ENCODE results near the gene UBAC1.

The UBAC1 gene

DNA sequence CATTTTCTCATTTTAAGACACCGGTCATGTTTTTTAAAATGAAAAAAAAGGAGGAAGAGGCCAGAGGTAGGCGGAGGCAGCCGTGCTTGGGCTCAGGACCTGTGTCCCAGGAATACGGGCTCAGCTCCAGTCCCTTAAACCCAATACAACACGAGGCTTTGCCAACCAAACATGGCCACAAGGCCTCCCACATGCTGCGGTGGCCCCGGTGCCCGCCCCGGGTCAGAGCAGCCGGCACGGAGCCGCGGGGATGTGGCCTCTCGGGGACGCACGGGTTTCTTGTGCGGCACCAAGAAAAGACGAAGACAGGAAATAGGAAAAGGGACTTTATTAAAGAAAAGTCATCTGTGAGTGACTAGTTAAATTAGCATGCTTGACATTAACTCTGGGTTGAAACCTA is 28.5 kb downstream of the UBAC1 start:
- no peak overlapping the region for H3K27ac Mint-ChIP-seq
- H3K27me3 Mint-ChIP-seq: no peaks in the 10 kb centered on the region
- no peaks in the 10 kb centered on the region for H3K9me3 Mint-ChIP-seq
- DNase-seq (no peak), ATAC-seq (no peak)
- peaks cover 6% of the 10 kb centered on the region for H3K4me1 Mint-ChIP-seq
- peaks cover 37% of the 10 kb centered on the region for H3K36me3 Mint-ChIP-seq (ENCODE audit: low read depth)
- no peak overlapping the region for H3K4me3 Mint-ChIP-seq

DNA sequence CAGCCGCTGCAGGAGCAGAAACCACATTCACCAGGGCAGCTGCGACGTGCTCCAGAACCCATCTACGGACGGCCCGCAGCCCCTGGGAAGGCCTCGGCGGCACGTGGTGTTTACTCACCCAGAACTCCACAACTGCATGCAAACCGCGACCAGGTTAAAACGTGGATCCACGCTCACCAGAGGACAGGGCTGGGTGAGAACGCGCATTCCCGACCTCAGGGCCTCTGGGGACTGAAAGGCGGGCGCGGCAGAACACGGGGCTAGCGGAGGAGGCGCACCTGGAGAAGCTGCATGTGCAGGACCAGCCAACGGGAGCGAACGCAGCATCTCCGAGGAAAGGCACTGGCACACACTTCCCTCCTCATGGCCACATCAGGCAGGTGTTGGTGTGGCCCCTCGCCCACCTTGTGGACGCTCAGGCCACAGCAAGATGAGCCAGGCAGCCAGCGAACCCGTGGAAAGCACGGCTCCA is 29.8 kb downstream of the UBAC1 start:
- H3K4me1 Mint-ChIP-seq: peaks cover 15% of the 10 kb centered on the region
- no peaks in the 10 kb centered on the region for H3K27me3 Mint-ChIP-seq
- ATAC-seq: no peak
- no peak overlapping the region for H3K4me3 Mint-ChIP-seq
- no peak overlapping the region for H3K27ac Mint-ChIP-seq
- no peaks in the 10 kb centered on the region for H3K9me3 Mint-ChIP-seq
- no peak for DNase-seq
- H3K36me3 Mint-ChIP-seq (ENCODE audit: low read depth): peaks cover 29% of the 10 kb centered on the region

DNA sequence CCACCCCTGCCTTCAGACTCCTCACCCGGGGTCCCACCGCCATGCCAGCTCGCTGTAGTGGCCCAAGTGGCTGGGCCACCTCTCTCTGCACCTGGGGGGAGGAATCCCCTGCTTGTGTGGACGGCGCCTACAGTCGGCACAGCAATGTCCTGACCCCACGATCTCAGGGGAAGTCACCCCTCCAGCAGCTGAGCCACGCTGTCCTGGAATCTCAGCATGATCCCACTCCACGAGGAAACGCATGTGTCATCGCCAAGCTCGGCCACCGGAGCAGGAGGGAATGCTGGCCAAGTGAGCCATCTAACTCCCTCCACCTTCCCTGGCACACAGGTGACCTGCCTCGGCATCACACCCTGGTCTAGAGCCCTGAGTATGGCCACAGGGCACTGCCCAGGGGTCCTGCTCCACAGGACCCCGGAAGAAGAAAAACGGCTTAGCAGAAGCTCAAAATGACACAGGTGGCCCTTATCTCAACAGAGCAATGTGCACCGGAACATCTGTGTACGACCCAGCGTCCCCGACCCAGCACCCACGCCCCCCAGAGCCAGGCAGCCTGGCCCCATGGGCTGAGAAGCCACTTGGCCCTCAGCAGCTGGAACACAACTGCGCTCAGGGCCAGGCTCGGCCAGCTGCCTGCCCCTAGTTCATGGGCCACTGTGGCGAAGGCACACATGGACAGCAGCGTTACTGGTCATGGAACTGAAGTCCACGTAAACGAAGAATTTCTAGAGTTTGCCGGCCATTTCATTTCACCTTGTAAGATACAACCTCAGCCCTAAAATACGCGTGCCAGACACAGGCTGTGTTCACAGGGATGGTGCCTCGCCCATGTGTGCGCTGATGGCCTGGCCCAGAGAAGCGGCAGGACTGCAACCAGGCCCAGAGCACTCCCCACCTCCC is 30.5 kb downstream of the UBAC1 start:
- Mint-ChIP-seq H3K27ac (no peak overlapping the region), H3K4me3 (no peak overlapping the region), H3K4me1 (peaks cover 22% of the 10 kb centered on the region), H3K27me3 (no peaks in the 10 kb centered on the region), H3K36me3 (ENCODE audit: low read depth) (peaks cover 27% of the 10 kb centered on the region), H3K9me3 (no peaks in the 10 kb centered on the region)
- DNase-seq (no peak), ATAC-seq (no peak)

DNA sequence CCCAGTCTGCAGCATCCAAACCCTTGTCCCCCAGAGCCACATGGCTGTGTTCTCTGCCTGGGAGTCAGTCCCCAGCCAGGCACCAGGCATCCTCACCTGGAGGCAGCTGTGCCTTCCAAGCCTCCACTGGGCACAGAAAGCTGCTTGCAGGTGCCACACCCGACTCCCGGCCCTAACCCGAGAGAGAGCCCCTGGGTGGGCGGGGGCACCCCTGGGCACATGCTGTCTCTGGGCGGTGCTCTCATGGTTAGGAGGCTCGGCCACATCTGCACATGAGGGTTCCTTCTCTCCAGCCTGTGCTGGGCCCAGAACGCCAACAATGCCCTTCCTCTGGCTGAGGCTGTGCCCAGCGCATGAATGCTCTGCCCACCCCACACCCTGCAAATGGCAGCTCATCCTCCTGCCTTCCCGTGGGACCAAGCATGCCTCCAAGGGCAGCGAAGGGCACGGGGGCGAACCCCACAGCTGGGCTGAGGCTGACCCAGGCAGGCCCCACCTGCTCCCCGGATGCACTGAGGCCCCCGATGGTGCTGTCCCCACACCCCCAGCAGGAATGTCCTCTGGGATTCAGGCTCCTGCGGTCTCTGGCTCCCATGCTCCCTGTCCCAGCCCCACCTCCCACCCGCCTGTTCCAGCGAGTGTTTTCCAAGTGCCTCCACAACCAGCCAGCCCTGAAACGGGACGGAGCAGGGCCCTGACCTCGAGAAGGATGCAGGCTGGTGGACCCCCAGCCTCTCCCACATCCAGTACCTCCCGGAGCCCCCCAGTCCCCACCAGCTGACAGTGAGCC is 31.3 kb downstream of the UBAC1 start:
- peaks cover 30% of the 10 kb centered on the region for H3K4me1 Mint-ChIP-seq
- H3K4me3 Mint-ChIP-seq: no peak overlapping the region
- H3K36me3 Mint-ChIP-seq (ENCODE audit: low read depth): peaks cover 21% of the 10 kb centered on the region
- ATAC-seq (no peak), DNase-seq (no peak)
- no peaks in the 10 kb centered on the region for H3K9me3 Mint-ChIP-seq
- no peaks in the 10 kb centered on the region for H3K27me3 Mint-ChIP-seq
- H3K27ac Mint-ChIP-seq: no peak overlapping the region

DNA sequence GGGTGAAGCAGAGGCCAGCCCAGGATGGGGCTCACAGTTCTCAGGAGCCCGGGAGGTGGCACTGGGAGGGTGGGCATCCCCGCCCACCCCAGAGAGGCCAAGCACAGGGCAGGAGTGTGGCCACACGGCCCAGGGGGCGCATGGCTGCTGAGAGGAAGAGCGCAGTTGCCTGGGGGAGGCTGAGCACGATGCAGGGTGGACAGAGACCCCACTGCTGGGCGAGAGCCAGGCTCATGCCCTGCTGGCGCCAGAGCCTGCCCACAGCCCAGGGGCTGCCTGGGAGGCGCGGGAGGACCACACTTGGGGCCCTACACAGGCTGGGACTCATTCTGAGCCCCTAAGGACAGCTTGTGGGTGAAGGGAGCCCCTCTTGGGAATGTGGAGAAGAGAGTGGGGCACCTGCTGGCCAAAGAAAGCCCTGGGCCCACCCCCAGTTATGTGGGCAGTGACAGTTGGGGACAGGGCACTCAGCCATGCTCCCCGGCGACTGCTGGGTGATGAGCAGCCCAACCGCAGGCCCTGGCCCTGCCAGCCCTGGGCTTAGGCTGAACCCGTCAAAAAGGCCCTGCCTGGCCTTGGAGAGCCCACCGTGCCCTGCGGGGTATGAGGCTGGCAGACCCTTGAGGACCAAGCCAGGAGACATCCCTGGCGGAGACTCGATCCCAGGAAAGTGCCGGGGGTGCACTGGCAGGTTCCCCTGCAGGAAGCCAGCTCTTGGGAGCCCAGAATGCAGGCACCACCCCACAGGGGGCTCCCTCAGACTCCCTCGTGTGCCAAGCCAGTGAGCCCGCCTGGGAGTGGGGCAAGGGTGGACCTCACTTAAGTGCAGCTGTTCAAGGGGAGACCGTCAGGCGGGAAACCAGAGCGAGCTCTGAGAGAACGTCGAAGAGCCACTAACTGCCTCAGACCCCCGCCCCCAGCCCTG is 32.2 kb downstream of the UBAC1 start:
- H3K36me3 Mint-ChIP-seq (ENCODE audit: low read depth): peaks cover 25% of the 10 kb centered on the region

DNA sequence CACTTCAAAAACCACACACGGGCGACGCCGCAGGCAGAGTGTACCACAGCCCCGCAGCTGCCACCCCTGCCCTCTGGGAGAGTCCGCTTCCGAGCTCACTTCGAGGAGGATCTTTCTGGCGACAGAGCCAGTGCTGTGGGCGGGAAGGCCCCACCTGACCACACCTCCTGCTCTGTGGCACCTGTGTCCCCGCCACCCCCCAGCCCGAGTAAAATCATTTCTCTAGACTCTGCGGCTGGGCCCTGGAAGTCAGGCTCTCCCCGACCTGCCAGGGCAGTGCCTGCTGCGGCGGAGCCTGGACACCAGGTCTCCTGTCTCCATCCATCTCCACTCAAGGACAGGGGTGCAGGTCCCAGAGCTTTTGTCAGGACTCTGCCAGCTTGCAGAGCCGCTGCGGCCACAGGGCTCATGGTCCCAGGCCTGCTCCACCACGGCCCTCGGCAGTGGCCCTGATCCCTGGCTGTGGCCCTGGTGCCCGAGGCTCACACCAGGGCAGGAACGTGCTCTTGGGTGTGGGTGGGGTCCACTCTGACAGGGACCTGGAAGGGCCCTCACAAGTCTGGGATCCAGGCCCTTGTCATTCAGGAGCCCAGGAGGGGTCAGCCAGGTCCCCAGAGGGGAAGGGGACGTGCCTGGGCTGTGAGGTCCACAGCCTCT is 33.0 kb downstream of the UBAC1 start:
- no peak for ATAC-seq
- H3K4me3 Mint-ChIP-seq: no peak overlapping the region
- peaks cover 38% of the 10 kb centered on the region for H3K4me1 Mint-ChIP-seq
- no peak for DNase-seq
- H3K27me3 Mint-ChIP-seq: no peaks in the 10 kb centered on the region
- no peak overlapping the region for H3K27ac Mint-ChIP-seq
- H3K36me3 Mint-ChIP-seq (ENCODE audit: low read depth): peaks cover 23% of the 10 kb centered on the region
- no peaks in the 10 kb centered on the region for H3K9me3 Mint-ChIP-seq

More for the DNA sequence above, 32.2 kb downstream of the UBAC1 start:
- no peak overlapping the region for H3K4me3 Mint-ChIP-seq
- DNase-seq (no peak), ATAC-seq (no peak)
- H3K27ac Mint-ChIP-seq: no peak overlapping the region
- no peaks in the 10 kb centered on the region for H3K9me3 Mint-ChIP-seq
- peaks cover 38% of the 10 kb centered on the region for H3K4me1 Mint-ChIP-seq
- H3K27me3 Mint-ChIP-seq: no peaks in the 10 kb centered on the region

DNA sequence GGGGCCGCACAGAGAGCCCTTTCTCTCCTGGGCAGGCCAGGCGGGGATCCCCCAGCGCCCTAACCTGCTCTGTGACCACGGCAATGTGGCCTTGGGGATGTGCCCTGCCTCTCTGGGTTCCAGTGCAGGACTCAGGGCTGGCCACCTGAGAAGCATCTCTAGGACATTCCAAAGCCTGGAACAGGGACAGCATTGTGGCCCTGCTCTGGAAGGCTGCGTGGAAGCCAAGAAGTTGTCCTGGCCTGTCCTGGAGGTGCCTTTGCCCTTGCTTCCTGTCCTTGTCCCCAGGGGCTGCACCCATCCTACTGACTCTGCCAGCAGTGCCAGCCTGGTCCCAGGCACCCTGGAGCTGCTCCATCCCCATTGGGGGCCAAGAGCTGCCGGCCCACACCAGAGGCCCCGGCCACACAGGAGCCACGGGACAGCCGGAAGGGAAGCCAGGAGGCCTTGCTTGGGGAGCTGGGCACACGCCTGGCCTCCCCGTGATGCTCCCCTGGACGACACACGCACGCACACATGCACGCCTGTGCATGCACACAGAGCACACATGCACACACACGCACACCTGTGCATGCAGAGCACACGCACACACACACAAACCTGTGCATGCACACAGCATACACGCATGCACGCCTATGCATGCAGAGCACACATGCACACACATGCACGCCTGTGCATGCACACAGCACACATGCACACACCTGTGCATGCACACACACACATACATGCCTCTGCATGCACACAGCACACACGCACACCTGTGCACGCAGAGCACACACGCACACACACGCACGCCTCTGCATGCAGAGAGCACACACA is 33.8 kb downstream of the UBAC1 start:
- peaks cover 38% of the 10 kb centered on the region for H3K4me1 Mint-ChIP-seq
- ATAC-seq (peak; percentile 1), DNase-seq (no peak)
- no peak overlapping the region for H3K4me3 Mint-ChIP-seq
- H3K9me3 Mint-ChIP-seq: no peaks in the 10 kb centered on the region
- peaks cover 19% of the 10 kb centered on the region for H3K36me3 Mint-ChIP-seq (ENCODE audit: low read depth)
- H3K27me3 Mint-ChIP-seq: no peaks in the 10 kb centered on the region
- no peak overlapping the region for H3K27ac Mint-ChIP-seq

DNA sequence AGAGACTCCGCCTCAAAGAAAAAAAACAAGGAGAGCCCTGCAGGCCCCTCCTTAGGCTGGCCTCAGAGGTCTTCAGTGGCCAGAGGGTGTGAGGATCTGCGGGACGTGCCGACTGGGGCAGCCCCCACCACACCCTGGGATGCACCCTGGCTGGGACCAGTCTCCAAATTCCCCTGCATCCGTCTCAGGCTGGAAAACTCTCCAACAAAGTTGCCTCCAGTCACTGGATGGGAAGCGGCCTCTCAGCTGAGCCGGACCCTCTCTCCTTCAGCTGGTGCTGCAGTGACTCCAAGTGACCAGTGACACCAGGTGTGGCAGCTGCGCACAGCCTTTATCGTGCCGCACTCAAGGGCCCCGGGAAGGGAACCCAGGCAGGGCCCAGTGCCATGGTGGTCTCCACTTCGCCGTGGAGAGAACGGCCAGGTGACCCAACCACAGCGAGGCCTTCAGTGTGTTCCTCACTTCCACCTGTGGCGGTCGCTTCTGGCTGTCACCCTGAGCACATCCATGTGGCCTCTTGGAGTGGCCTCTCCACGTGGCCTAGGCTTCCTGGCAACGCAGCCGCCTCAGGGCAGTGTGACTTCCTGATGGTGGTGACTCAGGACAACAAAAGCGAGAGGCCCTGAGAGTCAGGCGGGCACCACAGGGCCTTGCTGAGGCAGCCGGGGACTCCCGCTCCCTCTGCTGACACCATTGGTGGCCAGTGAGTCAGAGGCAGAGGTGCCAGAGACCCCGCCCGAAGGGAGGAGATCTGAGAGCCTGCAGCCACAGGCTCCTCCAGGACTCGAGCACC is 34.6 kb downstream of the UBAC1 start:
- DNase-seq: peak; percentile 84
- Mint-ChIP-seq H3K4me1 (peaks cover 38% of the 10 kb centered on the region), H3K27ac (peak overlapping the region; percentile 73), H3K36me3 (ENCODE audit: low read depth) (peaks cover 17% of the 10 kb centered on the region), H3K27me3 (no peaks in the 10 kb centered on the region), H3K4me3 (no peak overlapping the region), H3K9me3 (no peaks in the 10 kb centered on the region)
- ATAC-seq: peak; percentile 96

DNA sequence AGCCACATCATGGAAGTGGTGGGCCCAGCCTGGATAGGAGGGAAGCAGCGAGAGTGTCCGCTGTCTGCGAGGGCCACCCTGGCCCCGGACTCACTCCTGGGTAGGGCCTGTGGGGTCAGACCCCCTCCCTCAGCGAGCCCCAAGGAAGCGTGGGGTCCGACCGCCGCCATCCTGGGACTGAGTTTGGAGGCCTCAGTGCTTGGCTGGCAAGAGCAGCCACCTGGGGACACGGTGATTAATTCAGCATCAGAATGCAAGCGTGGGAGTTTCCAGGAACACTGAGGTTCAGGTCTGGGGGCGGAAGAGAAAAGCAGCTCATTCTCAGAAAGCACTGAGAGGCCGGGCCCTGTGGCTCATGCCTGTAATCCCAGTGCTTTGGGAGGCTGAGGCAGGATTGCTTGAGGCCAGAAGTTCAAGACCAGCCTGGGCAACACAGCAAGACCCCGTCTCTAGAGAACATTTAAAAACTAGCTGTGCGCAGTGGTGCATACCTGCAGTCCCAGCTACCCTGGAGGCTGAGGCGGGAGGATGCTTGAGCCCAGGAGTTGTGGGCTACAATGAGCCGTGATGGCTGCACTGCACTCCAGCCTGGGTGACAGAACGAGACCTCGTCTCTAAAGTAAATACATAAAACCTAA is 35.6 kb downstream of the UBAC1 start:
- Mint-ChIP-seq H3K27me3 (no peaks in the 10 kb centered on the region), H3K4me1 (peaks cover 38% of the 10 kb centered on the region), H3K36me3 (ENCODE audit: low read depth) (peaks cover 11% of the 10 kb centered on the region), H3K9me3 (no peaks in the 10 kb centered on the region), H3K4me3 (peak overlapping the region; percentile 6), H3K27ac (peak overlapping the region; percentile 73)
- DNase-seq: peak; percentile 75
- peak; percentile 35 for ATAC-seq

DNA sequence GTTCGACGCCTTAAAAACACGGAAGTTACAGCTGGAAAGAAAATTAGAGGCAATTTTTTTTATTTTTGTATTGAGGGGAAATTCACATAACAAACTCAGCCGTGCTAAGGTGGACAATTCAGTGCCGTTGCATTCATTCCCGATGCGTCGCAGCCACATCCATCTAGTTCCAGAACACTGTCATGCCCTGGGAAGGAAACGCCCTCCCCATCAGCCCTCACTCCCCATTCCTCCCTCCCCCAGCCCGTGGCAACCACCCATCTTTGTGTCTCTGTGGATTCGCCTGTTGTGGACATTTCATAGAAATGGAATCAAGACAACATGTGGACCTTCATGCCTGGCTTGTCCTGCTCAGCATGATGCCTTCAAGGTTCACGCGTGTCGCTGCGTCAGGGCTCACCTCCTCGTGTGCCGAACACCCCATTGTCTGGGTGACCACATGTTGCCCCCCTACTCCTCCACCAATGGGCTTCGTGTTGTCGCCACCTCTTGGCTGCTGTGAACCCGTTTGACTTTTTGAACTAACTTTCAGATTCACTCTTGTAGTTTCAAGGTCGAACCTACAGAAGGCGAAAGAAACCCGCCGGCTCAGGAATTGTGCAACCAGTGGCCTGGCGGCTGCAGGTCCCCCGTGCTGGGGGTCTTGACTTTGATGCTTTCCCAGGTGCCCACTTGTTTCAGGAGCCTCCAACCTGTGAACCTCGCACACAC is 36.4 kb downstream of the UBAC1 start:
- H3K27ac Mint-ChIP-seq: peak overlapping the region; percentile 73
- peaks cover 38% of the 10 kb centered on the region for H3K4me1 Mint-ChIP-seq
- H3K4me3 Mint-ChIP-seq: no peak overlapping the region
- no peaks in the 10 kb centered on the region for H3K27me3 Mint-ChIP-seq
- no peaks in the 10 kb centered on the region for H3K9me3 Mint-ChIP-seq
- DNase-seq (no peak), ATAC-seq (no peak)
- peaks cover 11% of the 10 kb centered on the region for H3K36me3 Mint-ChIP-seq (ENCODE audit: low read depth)

DNA sequence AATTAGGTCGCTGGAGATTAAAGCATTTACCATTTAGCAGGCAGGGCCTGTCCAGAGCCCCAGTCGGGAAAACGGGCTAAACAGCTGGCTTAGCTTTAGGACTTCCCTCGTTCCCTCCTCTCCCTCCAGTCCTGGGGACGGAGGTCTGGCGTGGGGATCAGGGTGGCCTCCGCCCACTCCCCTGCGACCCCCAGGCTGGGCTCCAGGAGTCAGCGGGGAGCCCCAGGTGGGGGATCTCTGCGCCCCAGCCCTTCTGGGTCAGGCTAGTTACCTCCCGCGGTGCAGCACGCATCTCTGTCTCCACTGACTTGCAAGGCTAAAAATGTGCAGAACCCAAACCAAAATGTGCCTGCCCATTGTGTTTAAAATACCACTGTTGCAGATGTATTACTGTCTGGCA is 37.7 kb downstream of the UBAC1 start:
- Mint-ChIP-seq H3K36me3 (ENCODE audit: low read depth) (peaks cover 17% of the 10 kb centered on the region), H3K27me3 (no peaks in the 10 kb centered on the region), H3K4me3 (no peak overlapping the region)

More for the DNA sequence above, 37.7 kb downstream of the UBAC1 start:
- no peak for DNase-seq
- no peak overlapping the region for H3K27ac Mint-ChIP-seq
- no peak for ATAC-seq
- peaks cover 7% of the 10 kb centered on the region for H3K9me3 Mint-ChIP-seq
- peaks cover 38% of the 10 kb centered on the region for H3K4me1 Mint-ChIP-seq

Data from activated naive CD8-positive, alpha-beta T cell treated with anti-CD3 and anti-CD28 coated beads, Interleukin-2, amount 50 U/mL, for 24 hours (primary cell).